Kidney (tissue), 14 donors: ENCODE measurements around the gene FBXO15. TPM values are rescaled to one million over a fixed set of nuclear protein-coding genes. Genes with fewer than 3 reads are reported as not detected.

Source experiments
- DNase-seq, 5 donors: peaks; one replicate each; pipeline ENCODE4 v3.0.0-alpha.2; 2013 to 2020
- FAIRE-seq: peaks from 2 replicates; lab custom pipeline; 2012; peaks lifted over from hg19 to GRCh38; lab: Jason Lieb, UNC
- H3K27ac ChIP-seq, 2 donors: one replicate each; pipeline ENCODE4 v1.7.0; 2013; ENCODE audit warnings: low read depth in 2 of 2, low read length in 2 of 2, inconsistent platforms in 1 of 2
- H3K27me3 ChIP-seq: one replicate; pipeline ENCODE4 v1.7.1; 2013; ENCODE audit warnings: low read length, inconsistent platforms; ENCODE audit not compliant: control insufficient read depth, insufficient read depth
- H3K36me3 ChIP-seq, 3 donors: one replicate each; pipeline versions ENCODE4 v1.7.0 to v1.7.1; 2013; ENCODE audit warnings: low read length in 3 of 3, control low read depth in 1 of 3, inconsistent platforms in 1 of 3; ENCODE audit not compliant: insufficient read depth in 3 of 3, control insufficient read depth in 2 of 3
- H3K4me1 ChIP-seq, 3 donors: one replicate each; pipeline versions ENCODE4 v1.7.0 to v1.7.1; 2013; ENCODE audit warnings: low read length in 3 of 3, inconsistent platforms in 1 of 3, low read depth in 1 of 3; ENCODE audit not compliant: control insufficient read depth in 2 of 3, insufficient read depth in 2 of 3
- H3K4me3 ChIP-seq, 3 donors: one replicate each; pipeline versions ENCODE4 v1.7.0 to v1.8.1; 2013; ENCODE audit warnings: low read length in 3 of 3, control low read depth in 1 of 3, inconsistent platforms in 1 of 3
- H3K9ac ChIP-seq, 3 donors: one replicate each; pipeline versions ENCODE4 v1.7.0 to v1.7.1; 2013; ENCODE audit warnings: low read length in 3 of 3, control low read depth in 1 of 3, inconsistent platforms in 1 of 3
- H3K9me3 ChIP-seq, 3 donors: one replicate each; pipeline versions ENCODE4 v1.7.0 to v1.7.1; 2013; ENCODE audit warnings: low read length in 3 of 3, control low read depth in 1 of 3, inconsistent platforms in 1 of 3; ENCODE audit not compliant: control insufficient read depth in 2 of 3, insufficient read depth in 1 of 3
- CTCF ChIP-seq: IDR thresholded peaks from 3 replicates; pipeline ENCODE4 v1.5.1; 2012; ENCODE audit warnings: mild to moderate bottlenecking, moderate library complexity, borderline replicate concordance; ENCODE audit not compliant: insufficient read depth; ENCODE audit errors: extremely low read depth
- intact Hi-C: fragments of 100-400 bp; cut with DNase I; formaldehyde crosslinking; loops from one replicate; pipeline ENCODE4 v1.11.1; 2022
- polyA plus RNA-seq: library from polyadenylated mRNA; stranded (reverse); fragments of 350-450 nt; fragmentation: Illumina TruSeq; extraction: RNeasy Lipid Tissue Mini Kit (QIAGEN cat#74804); gene quantifications from one replicate; pipeline ENCODE4 v1.2.3, GENCODE V29; 2014; ENCODE audit warnings: low read depth, low replicate concordance; ENCODE audit not compliant: insufficient read depth
- total RNA-seq: library from RNA; stranded (reverse); fragmentation: NEBNext Ultra II Directional; extraction: Animal tissue kit (Norgen Biotek cat#: 25700); gene quantifications from one replicate; pipeline ENCODE4 v1.2.1, GENCODE V29; 2021
- donor health status: control.
- donor health status: control.
- donor health status: control.
- donor health status: control.
- donor health status: control.
- donor health status: DM: yes; HTN: yes; CAD: no.
- donor health status: Normal renal cell carcinoma (clear cell type).

The FBXO15 gene
- total and polyA plus RNA-seq, 2 donors from 2014 or later = 3.5 to 9.1 TPM

DNA sequence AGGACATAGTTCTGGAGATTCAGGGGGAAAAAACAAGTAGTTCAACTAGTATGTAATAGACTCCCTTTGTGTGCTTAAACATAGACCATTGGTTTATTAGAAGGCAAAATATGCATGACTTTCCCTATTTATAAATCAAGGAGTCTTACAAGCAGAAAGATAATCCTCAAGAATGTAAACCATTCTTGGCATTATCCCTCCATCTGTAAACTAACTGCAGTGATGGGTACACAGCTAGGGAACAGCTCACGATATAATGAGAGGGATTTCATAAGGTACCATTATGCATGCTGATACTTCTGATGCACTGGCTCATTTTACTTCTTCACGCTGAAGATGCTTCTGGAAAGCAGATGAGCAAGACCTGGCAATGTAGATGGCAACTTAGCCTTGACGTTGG, 878 bp downstream of the FBXO15 start:
- no peak for FAIRE-seq
- TF ChIP-seq CTCF = no peak
- Histone ChIP-seq H3K4me3 (peak overlapping the region; percentile 95 to 100 (median 99)), H3K9ac (no peak overlapping the region), H3K27ac (no peak overlapping the region), H3K4me1 (peaks cover 2 to 17% (median 4%) of the 10 kb centered on the region in 3 donors), H3K36me3 (peaks cover 0 to 3% (median 0%) of the 10 kb centered on the region in 3 donors), H3K27me3 (no peaks in the 10 kb centered on the region), H3K9me3 (no peaks in the 10 kb centered on the region)
- no peak for DNase-seq
- intact Hi-C loops = no loop called here

DNA sequence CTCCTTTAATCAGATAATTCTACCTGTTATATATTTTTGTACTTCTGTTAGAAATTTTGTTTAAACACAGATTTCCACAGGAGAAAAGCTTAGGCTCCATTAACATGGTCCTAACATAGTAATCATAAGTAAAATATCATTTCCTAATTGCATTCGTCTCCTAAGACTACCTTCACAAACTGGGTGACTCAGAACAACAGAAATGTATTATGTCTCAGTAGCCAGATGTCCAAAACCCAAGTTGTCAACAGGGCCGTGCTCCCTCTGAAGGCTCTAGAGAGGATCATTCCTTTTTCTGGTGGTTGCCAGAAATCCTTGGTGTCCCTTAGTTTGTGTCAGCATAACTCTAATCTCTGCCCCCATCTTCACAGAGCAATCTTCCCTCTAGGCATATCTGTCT, 5.4 kb downstream of the FBXO15 start:
- TF ChIP-seq CTCF = no peak

DNA sequence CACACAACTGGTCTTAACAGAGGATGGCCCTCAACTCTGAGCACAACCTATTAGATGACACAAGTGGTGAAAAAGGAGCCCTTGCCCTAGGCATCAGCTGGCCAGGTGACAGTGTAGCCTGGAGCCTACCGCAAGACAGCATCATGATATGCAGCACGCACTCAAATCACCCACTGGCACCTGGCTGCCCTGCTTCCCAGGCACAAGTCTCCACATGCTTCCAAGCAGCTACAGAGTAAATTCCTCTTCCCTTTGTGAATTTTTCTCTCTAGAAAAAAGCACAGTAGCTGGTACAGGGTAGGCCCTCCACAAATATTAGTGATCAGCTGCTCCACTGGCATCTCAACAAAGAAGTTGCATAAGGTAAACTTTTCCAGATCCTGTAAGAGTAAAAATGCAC, 6.0 kb downstream of the FBXO15 start:
- intact Hi-C loops = no loop called here
- TF ChIP-seq CTCF = no peak

More for the DNA sequence above, 5.4 kb downstream of the FBXO15 start:
- FAIRE-seq (no peak), DNase-seq (no peak)
- Histone ChIP-seq H3K9me3 (no peaks in the 10 kb centered on the region), H3K36me3 (no peaks in the 10 kb centered on the region), H3K4me1 (peaks cover 0 to 2% (median 0%) of the 10 kb centered on the region in 3 donors), H3K4me3 (no peak overlapping the region), H3K27ac (no peak overlapping the region), H3K27me3 (no peaks in the 10 kb centered on the region), H3K9ac (no peak overlapping the region)
- intact Hi-C loops = no loop called here

GRCh38 chr18:74140582-74140981, 7.1 kb downstream of the FBXO15 start:
- DNase-seq = no peak
- no peak for FAIRE-seq

More for the DNA sequence above, 6.0 kb downstream of the FBXO15 start:
- no peaks in the 10 kb centered on the region for H3K9me3 ChIP-seq
- no peaks in the 10 kb centered on the region for H3K27me3 ChIP-seq
- FAIRE-seq = no peak
- H3K4me1 ChIP-seq = no peaks in the 10 kb centered on the region
- H3K36me3 ChIP-seq = no peaks in the 10 kb centered on the region
- no peak overlapping the region for H3K9ac ChIP-seq
- no peak overlapping the region for H3K4me3 ChIP-seq
- DNase-seq = no peak
- no peak overlapping the region for H3K27ac ChIP-seq

More at GRCh38 chr18:74140582-74140981, 7.1 kb downstream of the FBXO15 start:
- Histone ChIP-seq H3K36me3 (no peaks in the 10 kb centered on the region), H3K9me3 (no peaks in the 10 kb centered on the region), H3K27me3 (no peaks in the 10 kb centered on the region), H3K9ac (no peak overlapping the region), H3K4me1 (no peaks in the 10 kb centered on the region), H3K4me3 (no peak overlapping the region), H3K27ac (no peak overlapping the region)
- intact Hi-C loops = no loop called here
- no peak for TF ChIP-seq CTCF
